Measurements from ENCODE around the gene PROX2.

DNA sequence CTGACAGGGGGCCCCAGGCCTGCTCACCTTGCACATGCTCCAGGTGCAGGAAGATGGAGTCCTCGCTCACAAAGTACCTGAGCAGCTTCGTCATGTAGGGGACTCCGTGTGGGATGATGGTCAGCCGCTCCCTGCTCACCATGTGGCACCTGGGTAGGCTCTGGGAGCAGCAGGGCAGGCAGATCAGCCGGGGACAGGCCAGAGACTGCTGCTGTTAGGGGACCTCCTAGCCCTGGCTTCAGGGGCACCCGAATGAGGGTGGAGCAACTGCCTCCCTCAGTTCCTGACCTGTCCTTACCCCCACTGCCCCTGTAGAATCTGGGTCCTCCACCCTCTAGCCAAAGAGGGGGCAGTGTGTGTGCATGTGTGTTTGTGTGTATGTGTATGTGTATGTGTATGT is 35.3 kb upstream of the PROX2 start:
- TF ChIP-seq POLR2A (IDR thresholded peaks at IDR 0.05; ENCODE audit: low read depth, low read length), result no peak
- TF ChIP-seq TAF1 (IDR thresholded peaks at IDR 0.05; ENCODE audit: borderline replicate concordance, low read depth, low read length), result no peak
